ENCODE results near the gene RUSF1.

Gene RUSF1

GRCh38 chr16:31471241-31471874 lies 36.8 kb downstream of the RUSF1 start:
- TF ChIP-seq CTCF (IDR thresholded peaks at IDR 0.05; ENCODE audit: low read depth, low read length): no peak
- DNase-seq (ENCODE audit: extremely low read depth, low read depth): no peak

GRCh38 chr16:31470615-31471014 lies 37.6 kb downstream of the RUSF1 start:
- no peak for DNase-seq (ENCODE audit: extremely low read depth, low read depth)

GRCh38 chr16:31467858-31468257 lies 40.3 kb downstream of the RUSF1 start:
- no peak for DNase-seq (ENCODE audit: extremely low read depth, low read depth)
- TF ChIP-seq CTCF (IDR thresholded peaks at IDR 0.05; ENCODE audit: low read depth, low read length): no peak

More at GRCh38 chr16:31470615-31471014, 37.6 kb downstream of the RUSF1 start:
- TF ChIP-seq CTCF (IDR thresholded peaks at IDR 0.05; ENCODE audit: low read depth, low read length): no peak

- TF ChIP-seq CTCF (IDR thresholded peaks at IDR 0.05; ENCODE audit: low read depth, low read length): no peak
- no peak for DNase-seq (ENCODE audit: extremely low read depth, low read depth)
Measured at GRCh38 chr16:31467151-31467773, 40.9 kb downstream of the RUSF1 start.

GRCh38 chr16:31466381-31466841 lies 41.8 kb downstream of the RUSF1 start:
- no peak for DNase-seq (ENCODE audit: extremely low read depth, low read depth)
- no peak for TF ChIP-seq CTCF (IDR thresholded peaks at IDR 0.05; ENCODE audit: low read depth, low read length)

- no peak for TF ChIP-seq CTCF (IDR thresholded peaks at IDR 0.05; ENCODE audit: low read depth, low read length)
- DNase-seq (ENCODE audit: extremely low read depth, low read depth): no peak
Measured at GRCh38 chr16:31465788-31466370, 42.3 kb downstream of the RUSF1 start.

- no peak for TF ChIP-seq CTCF (IDR thresholded peaks at IDR 0.05; ENCODE audit: low read depth, low read length)
- no peak for DNase-seq (ENCODE audit: extremely low read depth, low read depth)
Measured at GRCh38 chr16:31464781-31465260, 43.4 kb downstream of the RUSF1 start.

All from AG09319 (cell line).